ENCODE results near the gene BTG1.

Gene BTG1

GRCh38 chr12:92132288-92132687, 13.4 kb downstream of the BTG1 start:
- DNase-seq, result no peak

DNA sequence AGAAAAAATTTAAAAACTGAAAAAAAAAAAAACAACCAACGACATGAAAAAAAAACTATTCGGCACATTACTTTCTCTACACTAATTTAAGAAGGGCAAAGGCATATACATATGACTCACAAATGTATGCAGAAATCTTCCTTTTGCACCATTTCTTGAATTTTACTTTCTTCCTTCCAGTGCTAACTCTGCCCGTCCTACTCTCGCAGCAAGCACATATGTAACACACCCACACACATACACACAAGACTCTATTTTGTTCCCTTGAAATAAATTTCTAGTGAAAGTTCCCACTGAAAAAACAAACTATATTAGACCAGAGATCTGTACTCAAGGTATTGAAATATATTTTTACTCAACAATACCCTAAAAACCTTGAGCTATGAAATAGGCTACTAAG, 14.6 kb downstream of the BTG1 start:
- no peak for DNase-seq

DNA sequence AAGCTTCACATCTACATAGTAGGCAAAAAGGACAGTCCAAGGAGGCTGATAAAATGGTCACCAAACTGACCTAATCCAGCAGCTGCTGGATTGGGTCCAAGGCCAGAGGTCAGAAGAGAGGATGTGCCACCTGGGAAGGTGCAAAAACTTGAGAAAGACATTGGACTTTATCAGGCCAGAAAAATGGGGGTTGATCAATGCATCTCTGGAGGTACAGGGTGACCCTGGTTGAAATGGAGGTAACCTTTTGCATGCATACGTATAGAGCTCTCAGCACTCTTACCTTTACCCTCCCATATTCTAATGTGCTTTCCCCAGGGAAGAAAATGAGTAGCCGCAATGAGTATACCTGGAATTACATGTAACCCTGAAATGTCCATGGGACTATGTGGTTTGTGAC, 16.0 kb downstream of the BTG1 start:
- DNase-seq, result no peak

GRCh38 chr12:92128612-92129011, 17.0 kb downstream of the BTG1 start:
- DNase-seq, result no peak

GRCh38 chr12:92124689-92125029, 21.0 kb downstream of the BTG1 start:
- no peak for DNase-seq

GRCh38 chr12:92123780-92124688, 21.6 kb downstream of the BTG1 start:
- no peak for DNase-seq

GRCh38 chr12:92122941-92123779, 22.5 kb downstream of the BTG1 start:
- DNase-seq, result no peak

DNA sequence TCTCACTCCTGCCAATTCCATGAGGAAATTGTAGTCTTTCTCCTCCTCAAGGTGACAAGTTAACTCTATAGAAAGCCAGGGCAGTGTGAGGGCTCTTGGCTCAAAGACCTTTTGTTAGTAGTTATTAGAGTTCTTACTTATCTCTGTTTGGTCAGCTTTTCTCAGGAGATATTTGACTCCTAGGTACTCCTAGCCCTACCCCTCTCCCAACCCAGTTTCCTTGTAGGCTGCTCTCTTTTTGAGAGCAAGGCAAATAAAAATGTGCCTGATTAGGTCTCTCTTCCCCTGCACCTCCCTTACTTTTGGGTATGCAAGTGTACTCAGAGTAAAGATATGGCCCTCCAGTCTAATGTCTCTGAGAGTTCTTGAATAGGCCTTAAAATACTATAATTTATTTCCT, 23.8 kb downstream of the BTG1 start:
- no peak for DNase-seq

- no peak for DNase-seq
Measured at GRCh38 chr12:92118826-92119536, 26.7 kb downstream of the BTG1 start.

- no peak for DNase-seq
Measured at GRCh38 chr12:92114834-92115233, 30.8 kb downstream of the BTG1 start.

DNA sequence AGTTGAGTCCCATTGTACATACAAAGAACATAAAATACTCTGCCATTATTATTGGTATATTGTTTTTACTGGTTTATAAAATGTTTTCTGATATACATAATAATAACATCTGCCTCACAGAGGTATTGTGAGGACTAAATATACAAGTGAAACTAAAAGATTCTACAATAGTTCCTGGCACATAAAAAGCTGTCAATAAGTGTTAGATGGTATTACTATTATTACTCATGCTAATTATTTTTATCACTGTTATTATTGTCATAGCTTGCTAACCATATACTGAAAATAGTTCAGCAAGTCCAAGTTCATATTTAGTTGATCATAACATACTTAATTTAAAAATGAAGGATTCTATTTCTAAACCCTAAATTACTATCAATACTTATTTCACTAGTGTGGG, 34.4 kb downstream of the BTG1 start:
- no peak for DNase-seq

GRCh38 chr12:92110083-92110640, 35.5 kb downstream of the BTG1 start:
- DNase-seq, result no peak

DNA sequence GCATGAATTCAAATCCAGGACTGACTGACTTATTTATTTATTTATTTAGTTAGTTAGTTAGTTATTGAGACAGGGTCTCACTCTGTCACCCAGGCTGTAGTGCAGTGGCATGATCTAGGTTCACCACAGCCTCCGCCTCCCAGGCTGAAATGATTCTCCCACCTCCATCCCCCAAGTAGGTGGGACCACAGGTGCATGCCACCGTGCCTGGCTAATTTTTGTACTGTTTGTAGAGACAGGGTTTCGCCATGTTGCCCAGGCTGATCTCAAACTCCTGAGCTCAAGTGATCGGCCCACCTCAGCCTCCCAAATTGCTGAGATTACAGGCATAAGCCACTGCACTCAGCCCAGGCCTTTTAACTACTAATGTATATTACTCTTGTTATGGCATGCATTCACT, 36.0 kb downstream of the BTG1 start:
- no peak for DNase-seq

DNA sequence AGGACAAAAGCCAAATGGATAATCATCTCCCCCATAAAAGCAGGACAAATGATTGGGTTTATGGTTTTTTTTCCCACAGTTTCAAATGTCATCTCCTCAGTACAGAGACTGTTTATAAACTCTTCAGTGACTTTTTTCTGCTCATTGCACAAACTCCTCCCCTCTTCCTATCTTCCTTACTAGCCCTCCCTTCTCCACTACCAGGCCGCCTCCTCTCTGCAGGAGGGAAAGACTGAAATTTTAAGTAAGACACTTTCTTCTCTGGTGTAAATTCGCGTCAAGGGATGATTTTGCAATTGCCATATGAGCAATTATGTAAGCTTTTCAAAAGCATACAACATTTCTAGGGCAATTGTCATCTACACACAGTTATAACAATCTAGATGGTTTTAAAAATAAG, 37.0 kb downstream of the BTG1 start:
- DNase-seq, result no peak

DNA sequence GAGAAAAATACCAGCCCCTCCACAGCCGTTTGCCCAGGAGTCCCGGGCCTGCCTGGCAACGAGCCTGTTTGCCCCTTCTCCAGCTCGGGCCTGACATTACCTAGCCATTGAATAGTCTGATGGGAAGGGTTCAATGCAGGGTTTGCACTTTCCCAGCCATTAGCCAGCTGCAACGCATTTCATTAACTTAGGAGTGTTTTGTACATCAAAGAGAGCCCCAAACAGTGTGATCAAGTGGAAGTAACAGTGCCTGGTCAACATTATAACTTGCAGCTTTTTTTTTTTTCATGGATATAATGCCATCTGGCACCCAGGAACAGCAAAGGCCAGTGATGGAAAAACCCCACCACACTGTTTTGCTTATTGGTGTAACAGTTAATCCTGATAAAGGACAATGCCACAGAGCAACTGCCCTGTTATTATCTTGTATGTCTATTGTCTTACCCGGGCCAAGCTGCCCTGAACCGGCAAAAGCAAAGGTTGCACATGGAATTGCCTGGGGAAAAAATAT, 38.0 kb downstream of the BTG1 start:
- DNase-seq, result peak; percentile 45 to 55

DNA sequence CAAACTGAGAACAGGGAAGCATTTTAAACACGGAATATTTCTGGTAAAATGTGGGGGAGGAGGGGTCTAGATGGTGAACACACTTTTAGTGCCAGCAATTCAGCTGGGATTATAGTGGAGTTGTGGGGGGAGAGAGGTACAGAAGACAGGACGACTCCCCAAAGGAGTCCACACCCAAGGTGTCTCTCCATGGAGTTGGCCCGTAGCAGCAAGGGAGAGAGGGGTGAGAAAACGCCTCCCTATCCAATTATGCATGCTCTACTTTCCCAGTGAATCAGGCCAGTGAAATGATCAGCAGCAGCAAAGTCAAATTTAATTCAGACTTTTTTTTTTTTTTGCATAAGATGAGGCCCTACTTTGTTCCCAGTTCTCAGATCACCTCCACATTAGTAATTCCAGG, 38.6 kb downstream of the BTG1 start:
- no peak for DNase-seq

GRCh38 chr12:92105676-92106075, 40.0 kb downstream of the BTG1 start:
- no peak for DNase-seq

GRCh38 chr12:92105110-92105509, 40.5 kb downstream of the BTG1 start:
- DNase-seq, result no peak

DNA sequence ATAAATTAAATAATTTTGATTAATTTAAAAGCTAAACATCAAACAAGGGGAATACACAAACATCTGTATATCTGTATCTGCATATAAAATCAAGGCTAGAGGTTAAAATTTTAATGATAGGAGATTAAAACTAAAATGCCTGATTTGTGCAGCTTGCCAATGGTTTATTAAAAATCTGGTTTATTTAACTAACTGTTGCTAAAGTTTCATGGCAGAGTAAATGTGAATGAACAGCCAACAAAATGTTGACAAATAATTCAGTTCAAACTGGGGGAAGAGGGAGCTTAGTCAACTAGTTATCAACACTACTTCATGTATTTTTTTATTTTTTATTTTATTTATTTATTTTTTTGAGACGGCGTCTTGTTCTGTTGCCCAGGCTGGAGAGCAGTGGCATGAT, 43.0 kb downstream of the BTG1 start:
- DNase-seq, result no peak

DNA sequence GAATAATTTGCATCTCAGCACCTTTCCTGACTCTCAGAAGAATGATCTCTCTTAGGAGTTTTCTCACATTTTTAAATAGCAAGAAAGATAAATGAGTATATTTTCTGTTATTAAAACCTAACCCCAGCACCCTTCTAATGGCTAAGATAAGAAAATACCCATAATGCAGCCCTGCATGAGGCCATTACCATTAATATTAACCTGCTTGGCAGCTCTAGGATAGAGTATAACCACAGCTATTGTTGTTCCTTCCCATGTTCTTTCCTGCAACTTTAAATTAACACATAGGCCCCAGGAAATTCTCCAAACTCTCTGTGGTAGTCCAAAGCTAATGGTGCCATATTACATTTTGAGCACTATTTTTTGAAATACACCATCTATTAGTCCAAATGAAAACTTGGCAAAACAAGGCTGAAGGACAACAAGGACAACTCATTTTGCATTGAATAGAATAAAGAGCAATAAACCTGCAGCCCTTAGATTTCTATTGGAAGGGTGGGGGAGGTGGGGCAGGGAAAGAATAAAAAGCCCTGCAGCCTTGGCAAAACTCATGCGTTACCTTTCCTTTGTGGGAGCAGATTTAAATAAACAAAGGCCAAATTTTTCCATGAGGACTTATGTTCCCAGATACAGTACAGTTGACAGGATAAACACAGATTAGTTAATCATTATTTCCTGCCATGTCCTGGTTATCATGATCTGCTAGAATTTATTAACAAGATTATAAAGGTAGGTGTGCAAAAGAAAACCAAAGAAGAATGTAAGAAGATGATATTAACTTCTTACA, 46.9 kb downstream of the BTG1 start:
- no peak for DNase-seq

- no peak for DNase-seq
Measured at GRCh38 chr12:92096346-92097136, 49.1 kb downstream of the BTG1 start.
